GM13976 (cell line): ENCODE results near the gene PCLO.

Experiments used
- DNase-seq: peaks from one replicate; pipeline ENCODE4 v3.0.0; 2012; ENCODE audit warnings: low spot score
- in situ Hi-C: fragments of 300-500 bp; cut with MboI; formaldehyde crosslinking; loops from one replicate; pipeline ENCODE4 v1.12.0; 2022; ENCODE audit warnings: low sequenced_read_pairs, mixed read lengths, inconsistent platforms; ENCODE audit not compliant: unreplicated experiment
- TF ChIP-seq, protein P1 (sequence below): IDR thresholded peaks from 2 replicates; pipeline ENCODE4 v1.5.1; 2012; ENCODE audit warnings: borderline replicate concordance, mild to moderate bottlenecking; ENCODE audit not compliant: insufficient read depth; ENCODE audit errors: extremely low read depth, missing control alignments, control extremely low read depth

PCLO gene

DNA sequence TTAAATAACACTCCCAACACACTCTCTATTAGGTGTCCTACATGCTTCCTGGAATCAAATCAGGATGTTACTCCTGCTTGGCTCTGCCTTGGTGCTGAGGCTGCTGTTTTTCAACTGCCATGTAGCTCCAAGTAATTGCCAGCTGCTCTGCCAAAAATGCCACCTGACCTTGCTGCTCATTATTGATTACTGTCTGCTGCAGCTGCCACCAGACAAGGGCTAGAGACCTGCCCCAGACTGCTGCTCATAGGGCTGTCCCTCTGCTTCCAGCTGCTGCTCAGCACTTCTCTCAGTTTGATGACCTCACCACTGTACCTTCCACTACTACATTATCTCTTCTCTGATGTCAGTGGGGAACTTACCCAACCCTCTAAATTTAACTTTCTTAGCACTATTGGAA lies 102.5 kb downstream of the PCLO start:
- in situ Hi-C loops = no loop called here
- TF ChIP-seq, protein P1, sequence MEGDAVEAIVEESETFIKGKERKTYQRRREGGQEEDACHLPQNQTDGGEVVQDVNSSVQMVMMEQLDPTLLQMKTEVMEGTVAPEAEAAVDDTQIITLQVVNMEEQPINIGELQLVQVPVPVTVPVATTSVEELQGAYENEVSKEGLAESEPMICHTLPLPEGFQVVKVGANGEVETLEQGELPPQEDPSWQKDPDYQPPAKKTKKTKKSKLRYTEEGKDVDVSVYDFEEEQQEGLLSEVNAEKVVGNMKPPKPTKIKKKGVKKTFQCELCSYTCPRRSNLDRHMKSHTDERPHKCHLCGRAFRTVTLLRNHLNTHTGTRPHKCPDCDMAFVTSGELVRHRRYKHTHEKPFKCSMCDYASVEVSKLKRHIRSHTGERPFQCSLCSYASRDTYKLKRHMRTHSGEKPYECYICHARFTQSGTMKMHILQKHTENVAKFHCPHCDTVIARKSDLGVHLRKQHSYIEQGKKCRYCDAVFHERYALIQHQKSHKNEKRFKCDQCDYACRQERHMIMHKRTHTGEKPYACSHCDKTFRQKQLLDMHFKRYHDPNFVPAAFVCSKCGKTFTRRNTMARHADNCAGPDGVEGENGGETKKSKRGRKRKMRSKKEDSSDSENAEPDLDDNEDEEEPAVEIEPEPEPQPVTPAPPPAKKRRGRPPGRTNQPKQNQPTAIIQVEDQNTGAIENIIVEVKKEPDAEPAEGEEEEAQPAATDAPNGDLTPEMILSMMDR = no peak
- no peak for DNase-seq

DNA sequence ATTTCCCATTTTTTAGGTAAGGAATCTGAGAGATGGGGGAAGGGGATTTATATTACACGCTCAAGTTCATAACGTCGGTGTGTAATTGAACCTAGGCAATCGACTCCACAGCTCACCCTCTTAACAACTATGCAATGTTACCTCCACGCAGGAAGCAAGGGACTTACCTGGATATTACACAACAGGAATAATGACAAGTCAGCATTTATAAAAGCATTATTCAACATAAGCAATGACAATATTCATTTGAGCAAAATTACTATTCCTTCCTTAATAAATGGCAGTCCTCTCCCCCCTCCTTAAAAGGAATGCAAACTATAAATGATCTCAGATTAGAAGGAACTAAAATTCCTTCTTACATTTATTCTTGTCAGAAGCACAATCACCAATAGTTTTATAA lies 104.0 kb downstream of the PCLO start:
- TF ChIP-seq, protein P1 = no peak
- in situ Hi-C loops = no loop called here
- no peak for DNase-seq

DNA sequence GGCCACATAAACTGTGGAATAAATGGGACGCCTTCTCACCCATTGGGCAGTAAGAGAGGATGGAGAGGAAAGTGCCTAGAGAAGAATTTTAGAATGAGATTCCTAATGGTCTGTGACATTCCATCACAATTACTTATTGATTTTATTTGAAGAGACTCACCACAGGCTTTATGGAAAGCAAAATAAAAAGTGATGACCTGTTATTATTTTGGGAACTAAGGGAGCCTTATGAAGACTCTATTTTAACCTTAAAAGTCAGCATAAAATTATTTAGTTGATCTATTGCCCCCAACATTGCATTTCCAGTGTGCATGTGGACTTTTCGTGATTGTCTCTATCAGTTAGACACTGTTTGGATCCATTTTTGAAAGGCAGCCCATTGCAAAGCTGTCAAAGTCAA lies 107.5 kb downstream of the PCLO start:
- DNase-seq = no peak
- in situ Hi-C loops = no loop called here
- TF ChIP-seq, protein P1 = no peak

DNA sequence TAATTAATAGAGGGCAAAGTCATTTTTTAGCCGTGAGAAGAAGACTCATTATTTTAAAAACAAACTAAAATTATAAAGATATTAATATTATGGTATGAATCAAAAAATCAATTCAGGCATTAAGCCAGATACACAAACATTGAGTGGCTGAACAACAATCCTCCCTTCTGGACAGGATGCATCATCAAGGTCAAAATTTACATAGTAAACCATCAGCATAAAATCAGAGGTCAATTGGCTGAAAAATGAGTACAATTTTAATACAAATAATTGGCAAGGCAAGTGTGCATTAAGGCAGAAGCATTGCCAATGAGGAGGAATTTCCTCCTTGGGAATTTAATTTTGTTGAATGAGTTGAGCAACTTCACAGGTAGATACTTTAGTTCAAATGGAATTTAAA lies 108.2 kb downstream of the PCLO start:
- no peak for DNase-seq
- TF ChIP-seq, protein P1 = no peak
- in situ Hi-C loops = no loop called here

DNA sequence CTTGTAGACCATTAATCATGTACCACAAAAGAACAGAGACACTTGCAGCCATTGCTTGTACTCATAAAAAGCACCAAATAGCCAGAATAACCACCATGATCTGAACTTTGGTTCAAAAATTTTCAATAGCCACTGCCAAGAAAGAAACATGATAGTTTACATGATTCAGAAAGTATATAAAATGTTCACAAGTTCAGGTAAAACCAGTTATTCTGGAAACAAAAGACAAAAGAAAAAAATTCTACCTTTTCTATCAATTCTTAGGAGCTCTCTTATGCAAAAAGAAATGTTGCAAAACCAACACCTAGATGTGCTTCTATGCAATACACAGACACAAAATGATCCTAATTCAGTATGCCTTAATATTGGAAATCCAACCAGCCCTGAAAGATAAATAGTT lies 108.7 kb downstream of the PCLO start:
- in situ Hi-C loops = no loop called here
- TF ChIP-seq, protein P1 = no peak
- no peak for DNase-seq

DNA sequence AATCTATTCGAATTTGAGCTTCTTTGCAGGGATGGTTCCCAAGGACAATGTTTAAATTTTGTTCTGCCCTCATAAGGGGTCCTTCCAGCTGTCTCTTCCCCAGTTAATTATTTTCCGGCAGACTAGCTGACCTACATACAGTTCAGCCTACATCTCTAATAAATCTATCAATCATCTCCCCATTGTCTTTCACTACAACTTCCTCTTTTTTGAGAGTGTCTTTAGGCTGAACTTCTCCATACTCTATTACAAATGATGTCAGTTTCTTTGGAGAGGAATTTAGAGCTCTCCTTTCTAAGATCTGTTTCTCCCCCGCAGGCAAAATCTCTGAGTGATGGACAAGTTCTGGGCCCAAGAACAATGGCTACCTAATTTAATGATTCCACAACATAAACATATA lies 122.2 kb downstream of the PCLO start:
- in situ Hi-C loops = no loop called here
- DNase-seq = no peak
- TF ChIP-seq, protein P1 = no peak

DNA sequence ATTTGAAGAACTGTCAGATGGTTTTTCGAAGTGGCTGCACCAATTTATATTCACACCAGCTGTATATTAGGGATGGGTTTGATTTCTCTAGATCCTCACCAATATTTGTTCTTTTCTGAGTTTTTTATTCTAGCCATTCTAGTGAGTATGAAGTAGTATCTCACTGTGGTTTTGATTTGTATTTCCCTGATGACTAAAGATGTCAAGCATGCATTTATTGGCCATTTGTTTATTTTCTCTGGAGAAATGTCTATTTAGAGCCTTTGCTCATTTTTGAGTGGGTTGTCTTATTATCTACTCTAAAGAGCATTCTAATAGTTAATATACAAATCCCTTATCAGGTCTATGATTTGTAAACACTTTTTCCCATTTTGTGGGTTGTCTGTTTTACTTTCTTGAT lies 123.9 kb downstream of the PCLO start:
- TF ChIP-seq, protein P1 = no peak

More for the DNA sequence above, 123.9 kb downstream of the PCLO start:
- DNase-seq = no peak
- in situ Hi-C loops = no loop called here
